GM18858 (cell line): ENCODE data around the gene SHB.

Experiments used
- ATAC-seq: cut with Tn5 transposase; IDR thresholded peaks from one replicate; pipeline ENCODE4 v1.9.1; 2021; ENCODE audit not compliant: unreplicated experiment

Gene SHB

GRCh38 chr9:37939575-37940095 is 129.4 kb downstream of the SHB start:
- no peak for ATAC-seq

GRCh38 chr9:37938121-37938891 is 130.7 kb downstream of the SHB start:
- no peak for ATAC-seq

- ATAC-seq: no peak
Measured at GRCh38 chr9:37937366-37937765, 131.7 kb downstream of the SHB start.

GRCh38 chr9:37936965-37937364 is 132.1 kb downstream of the SHB start:
- ATAC-seq: no peak

- ATAC-seq: no peak
Measured at GRCh38 chr9:37936376-37936775, 132.7 kb downstream of the SHB start.

GRCh38 chr9:37935096-37935495 is 133.9 kb downstream of the SHB start:
- no peak for ATAC-seq

- no peak for ATAC-seq
Measured at GRCh38 chr9:37931592-37931991, 137.4 kb downstream of the SHB start.

- ATAC-seq: no peak
Measured at GRCh38 chr9:37929441-37929895, 139.6 kb downstream of the SHB start.

- ATAC-seq: no peak
Measured at GRCh38 chr9:37928552-37929430, 140.2 kb downstream of the SHB start.

GRCh38 chr9:37927601-37928551 is 141.2 kb downstream of the SHB start:
- ATAC-seq: no peak

GRCh38 chr9:37927132-37927531 is 141.9 kb downstream of the SHB start:
- no peak for ATAC-seq

- no peak for ATAC-seq
Measured at GRCh38 chr9:37926737-37927118, 142.3 kb downstream of the SHB start.

- ATAC-seq: no peak
Measured at GRCh38 chr9:37925786-37926736, 143.0 kb downstream of the SHB start.

- ATAC-seq: no peak
Measured at GRCh38 chr9:37925006-37925405, 144.0 kb downstream of the SHB start.

- no peak for ATAC-seq
Measured at GRCh38 chr9:37924538-37924937, 144.5 kb downstream of the SHB start.

- no peak for ATAC-seq
Measured at GRCh38 chr9:37923796-37924427, 145.1 kb downstream of the SHB start.

GRCh38 chr9:37923118-37923795 is 145.8 kb downstream of the SHB start:
- no peak for ATAC-seq

- no peak for ATAC-seq
Measured at GRCh38 chr9:37922363-37923117, 146.5 kb downstream of the SHB start.
